HepG2 (cell line): Measurements from ENCODE around the gene EIF6. TPM values are rescaled to one million over a fixed set of nuclear protein-coding genes. Genes with fewer than 3 reads are reported as not detected.

Experiments used
- AKAP8 ChIP-seq: sonication (generic); formaldehyde crosslinking; IDR thresholded peaks from 2 replicates; pipeline ENCODE4 v1.5.1; 2020; ENCODE audit warnings: mild to moderate bottlenecking, missing genetic modification reagents
- CENPX ChIP-seq: sonication (generic); formaldehyde crosslinking; IDR thresholded peaks from 2 replicates; pipeline ENCODE4 v1.9.0; 2021; ENCODE audit warnings: mild to moderate bottlenecking, missing genetic modification reagents, moderate library complexity
- CSRNP2 ChIP-seq: sonication (generic); formaldehyde crosslinking; conservative IDR thresholded peaks from 2 replicates; pipeline ENCODE4 v1.8.0; 2022; ENCODE audit warnings: low read depth, missing genetic modification reagents
- HIC2 ChIP-seq: sonication (generic); formaldehyde crosslinking; IDR thresholded peaks from 2 replicates; pipeline ENCODE4 v1.9.0; 2022; ENCODE audit warnings: low read depth, missing genetic modification reagents
- HNF1A ChIP-seq, 2 experiments: sonication (generic) in 1 of 2; formaldehyde crosslinking in 1 of 2; IDR thresholded peaks; 2 replicates each; pipeline versions ENCODE4 v1.4.0 to v1.6.1; 2016 to 2020; ENCODE audit warnings: borderline replicate concordance in 1 of 2, low read depth in 1 of 2, mild to moderate bottlenecking in 1 of 2, missing genetic modification reagents in 1 of 2
- RNF219 ChIP-seq: sonication (generic); formaldehyde crosslinking; IDR thresholded peaks from 2 replicates; pipeline ENCODE4 v1.5.0; 2020; ENCODE audit warnings: mild to moderate bottlenecking, missing genetic modification reagents
- SP5 ChIP-seq: IDR thresholded peaks from 2 replicates; pipeline ENCODE4 v1.6.1; 2016; ENCODE audit warnings: low read depth, borderline replicate concordance
- U2AF1 ChIP-seq: fragments of 200-400 bp; formaldehyde crosslinking; optimal IDR thresholded peaks from 2 replicates; pipeline ENCODE3; 2017; ENCODE audit warnings: mild to moderate bottlenecking, low read depth, low read length
- ZBTB3 ChIP-seq: sonication (generic); formaldehyde crosslinking; IDR thresholded peaks from 2 replicates; pipeline ENCODE4 v1.4.0; 2020; ENCODE audit warnings: low read depth, mild to moderate bottlenecking, moderate library complexity, missing genetic modification reagents, borderline replicate concordance
- ZNF143 ChIP-seq: sonication (generic); formaldehyde crosslinking; IDR thresholded peaks from 2 replicates; pipeline ENCODE4 v1.4.0; 2020; ENCODE audit warnings: missing genetic modification reagents
- ZNF431 ChIP-seq: sonication (generic); formaldehyde crosslinking; IDR thresholded peaks from 2 replicates; pipeline ENCODE4 v1.9.0; 2022; ENCODE audit warnings: missing genetic modification reagents, low read depth, mild to moderate bottlenecking, borderline replicate concordance
- ZNF614 ChIP-seq: IDR thresholded peaks from 2 replicates; pipeline ENCODE4 v1.6.1; 2018; ENCODE audit warnings: missing biosample characterization, missing genetic modification reagents, inconsistent platforms, borderline replicate concordance
- ZNF770 ChIP-seq: sonication (generic); formaldehyde crosslinking; IDR thresholded peaks from 2 replicates; pipeline ENCODE4 v1.5.0; 2020; ENCODE audit warnings: mild to moderate bottlenecking, missing genetic modification reagents
- polyA plus RNA-seq, 8 experiments: library from polyadenylated mRNA; depleted of rRNA in 3 of 8; stranded (reverse) in 7 of 8; unstranded in 1 of 8; fragments of >200 nt; fragmentation: Illumina TruSeq in 4 of 8; extraction: Trizol in 4 of 8; gene quantifications; 2 replicates each; pipeline versions ENCODE4 v1.2.1 to v1.2.3, GENCODE V29; 2011 to 2016; ENCODE audit warnings: low read depth in 4 of 8, missing spikeins in 1 of 8, mixed read lengths in 1 of 8; ENCODE audit not compliant: insufficient read depth in 1 of 8
- total RNA-seq, 5 experiments: library from RNA; depleted of rRNA; stranded (reverse); fragments of >200 nt; fragmentation: Illumina TruSeq; extraction: Trizol; gene quantifications; 2 replicates each; pipeline ENCODE4 v1.2.3, GENCODE V29; 2016; ENCODE audit warnings: low read depth in 1 of 5

The EIF6 gene
- total and polyA plus RNA-seq, 2 of the 13 experiments (the other 11 are each of a cell fraction or from before 2014, with no cell fraction given), result 462 to 466 TPM

- TF ChIP-seq HNF1A (IDR thresholded peaks at IDR 0.05; ENCODE audit: low read depth) (no peak), HNF1A (CRISPR knock-in tag; IDR thresholded peaks at IDR 0.05; ENCODE audit: borderline replicate concordance) (peak; percentile 52; the same call in 1 of the 2 replicates), SP5 (CRISPR knock-in tag) (no peak), HIC2 (peak; percentile 58; the same call in 1 of the 2 replicates), ZNF614 (CRISPR knock-in tag) (0 out of 2 replicates have a peak, but pooled peaks have one; percentile 53), ZNF431 (CRISPR knock-in tag) (no peak; the same call in 1 of the 2 replicates), U2AF1 (no peak), AKAP8 (CRISPR knock-in tag) (no peak), ZNF770 (CRISPR knock-in tag) (no peak), RNF219 (CRISPR knock-in tag) (no peak), ZBTB3 (CRISPR knock-in tag) (no peak), CSRNP2 (CRISPR knock-in tag) (no peak), ZNF143 (CRISPR knock-in tag) (no peak), CENPX (CRISPR knock-in tag) (no peak)
These were observed 3.1 kb upstream of the EIF6 start (continued) for GRCh38 chr20:35287509-35288324.
